Heart right ventricle (tissue), 16 donors: ENCODE results near the gene MYPN. TPM values are rescaled to one million over a fixed set of nuclear protein-coding genes. Genes with fewer than 3 reads are reported as not detected.
"Not testable (repeated sequence)": the region's sequence is repeated elsewhere in the genome, so short reads cannot be mapped to it uniquely, and the experiment has no call there.

Source experiments
- ATAC-seq, 8 donors: fragments of 200-7000 bp; cut with Tn5 transposase; one replicate each; pipeline ENCODE4 v1.9.1; 2020; ENCODE audit warnings: mild to moderate bottlenecking in 8 of 8, moderate library complexity in 8 of 8, moderate number of reproducible peaks in 1 of 8
- DNase-seq, 2 donors: peaks; one replicate each; pipeline ENCODE4 v3.0.0-alpha.2; 2020
- H3K27ac ChIP-seq, 10 donors: fragments of 200-600 bp; sonication (generic) in 2 of 10; one replicate each; pipeline versions ENCODE4 v1.5.0 to v1.8.0; 2020 to 2022; ENCODE audit warnings: mild to moderate bottlenecking in 3 of 10
- H3K27me3 ChIP-seq, 7 donors: fragments of 200-600 bp; one replicate each; pipeline ENCODE4 v1.8.0; 2021 to 2022; ENCODE audit warnings: mild to moderate bottlenecking in 2 of 7
- H3K36me3 ChIP-seq, 9 donors: fragments of 200-600 bp; sonication (generic) in 1 of 9; one replicate each; pipeline versions ENCODE4 v1.5.0 to v1.8.0; 2020 to 2022; ENCODE audit warnings: mild to moderate bottlenecking in 2 of 9
- H3K4me1 ChIP-seq, 9 donors: fragments of 200-600 bp; sonication (generic) in 1 of 9; one replicate each; pipeline versions ENCODE4 v1.5.0 to v1.8.0; 2020 to 2022; ENCODE audit warnings: mild to moderate bottlenecking in 4 of 9
- H3K4me3 ChIP-seq, 10 donors: fragments of 200-600 bp; sonication (generic) in 2 of 10; one replicate each; pipeline versions ENCODE4 v1.5.0 to v1.8.0; 2020 to 2022; ENCODE audit warnings: mild to moderate bottlenecking in 7 of 10, moderate library complexity in 2 of 10
- H3K9me3 ChIP-seq, 11 donors: fragments of 200-600 bp in 10 of 11; sonication (generic) in 2 of 11; one replicate each; pipeline versions ENCODE4 v1.5.0 to v1.8.0; 2013 to 2022; ENCODE audit warnings: mild to moderate bottlenecking in 2 of 11, control low read depth in 1 of 11, moderate library complexity in 1 of 11
- WGBS, 2 donors: extraction: QIAGEN DNeasy Blood & Tissue Kit; methylation state at CpG; one replicate each; pipeline ENCODE4 v1.1.7; 2013; ENCODE audit warnings: inconsistent platforms in 1 of 2; 5-methylcytosine and 5-hydroxymethylcytosine counted together
- intact Hi-C, 10 donors: fragments of 100-400 bp; cut with DNase I; formaldehyde crosslinking; loops; one replicate each; pipeline versions ENCODE4 v1.11.1 to v1.14.2; 2022
- polyA plus RNA-seq, 2 donors: library from polyadenylated mRNA; stranded (reverse); fragments of 200-250 nt; gene quantifications; one replicate each; pipeline ENCODE4 v1.2.3, GENCODE V29; 2013
- total RNA-seq, 10 donors: library from RNA; stranded (reverse); fragmentation: NEBNext Ultra II Directional in 3 of 10; extraction: Animal tissue kit (Norgen Biotek cat#: 25700) in 3 of 10; gene quantifications; one replicate each; pipeline versions ENCODE4 v1.2.1 to v1.2.4, GENCODE V29; 2021 to 2023
- TF ChIP-seq, protein P1 (sequence below), 9 donors: fragments of 200-600 bp; sonication (generic) in 2 of 9; IDR thresholded peaks; one replicate each; pipeline versions ENCODE4 v1.5.0 to v1.8.0; 2021 to 2022; ENCODE audit warnings: antibody characterized with exemption in 9 of 9, mild to moderate bottlenecking in 5 of 9, moderate library complexity in 1 of 9
- donor health status: Arrhythmogenic right ventricular cardiomyopathy.
- donor health status: ischemic (EF 13 %, LVEDD 7.1; RV severe dilation, severe dysfunction).
- donor health status: healthy with polysubstance abuse.
- donor health status: DM: no; HTN: yes; CAD: no.
- donor health status: DM: no; HTN: no; CAD: no.
- donor health status: ischemic (EF 25% LVEDD 6.9; RV normal size, moderate dysfunction).
- donor health status: ischemic (EF 25% LVEDD 5.7; RV mildly dilated, moderate dysfunction).
- donor health status: healthy.
- donor health status: DM: yes; HTN: yes; CAD: no.
- donor health status: Ischemic cardiomyopathy.
- donor health status: ischemic (EF 35%, LVEDD 5.7; RV mildly dilated, moderate dysfunction).
- donor health status: nonischemic (EF 11% LVEDD 7.7; RV severe dilation, severe dysfunction).
- donor health status: DM: yes; HTN: yes; CAD: no.
- donor health status: PGD.
- donor health status: ischemic (EF 29% LVEDD 5.4; RV normal size, mild dysfunction).
- donor health status: nonischemic (EF 23%, LVEDD 6.1; RV moderate dilation, normal function).

The MYPN gene
- total and polyA plus RNA-seq, 12 donors = 27.1 to 302 (median 156) TPM

DNA sequence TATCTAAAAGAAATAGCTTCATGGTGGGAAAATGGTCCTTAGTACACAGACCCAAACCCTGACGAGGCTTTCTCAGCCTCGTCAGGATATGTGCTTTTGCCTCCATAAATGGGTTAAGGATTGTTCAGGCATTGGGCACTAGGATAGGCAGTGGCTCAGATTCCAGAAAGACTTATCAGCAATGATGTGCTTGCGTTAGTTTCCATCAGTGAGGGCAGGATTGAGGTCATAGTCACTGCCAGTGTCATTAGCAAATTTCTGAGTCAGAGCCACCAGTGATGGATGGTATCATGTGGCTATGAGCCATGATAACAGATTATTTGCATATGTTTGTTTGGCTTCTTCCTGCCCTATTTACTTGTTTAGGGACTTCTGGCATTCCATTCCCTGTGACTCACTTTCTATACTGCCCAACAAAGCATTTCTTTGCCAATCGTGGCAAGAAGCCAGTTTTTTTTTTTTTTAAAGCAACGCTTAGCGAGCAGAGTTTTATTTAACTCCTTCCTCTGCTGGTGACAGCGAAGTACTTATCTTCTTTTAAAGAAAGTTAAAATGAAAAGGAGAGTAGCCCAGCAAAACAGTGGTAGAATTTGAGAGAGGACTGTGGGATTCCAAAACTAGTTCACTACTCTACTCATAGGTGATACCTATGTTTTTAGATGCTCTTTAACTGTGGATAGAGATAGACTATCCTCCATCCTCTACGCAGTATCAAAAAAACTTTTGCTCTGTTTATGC is 44.4 kb downstream of the MYPN start:
- Histone ChIP-seq H3K27me3 (no peaks in the 10 kb centered on the region), H3K4me3 (no peak overlapping the region), H3K4me1 (peaks cover 0 to 35% (median 18%) of the 10 kb centered on the region in 9 donors), H3K9me3 (no peaks in the 10 kb centered on the region), H3K27ac (peak overlapping the region; percentile 58 to 95 (median 82)), H3K36me3 (peaks cover 0 to 35% (median 0%) of the 10 kb centered on the region in 9 donors)
- peak; percentile 59 to 95 (median 88) for ATAC-seq
- intact Hi-C loops = loop anchor here in 4 of 10 donors (2.0 to 10.0 kb wide), 4 partner anchors 69 to 299 kb away; no protein-coding TSS in a partner anchor
- 8% methylated on average over 8 of the region's 8 CpGs for WGBS, 2 donors
- DNase-seq = peak in 1 of 2 donors; percentile 52
- TF ChIP-seq, protein P1, sequence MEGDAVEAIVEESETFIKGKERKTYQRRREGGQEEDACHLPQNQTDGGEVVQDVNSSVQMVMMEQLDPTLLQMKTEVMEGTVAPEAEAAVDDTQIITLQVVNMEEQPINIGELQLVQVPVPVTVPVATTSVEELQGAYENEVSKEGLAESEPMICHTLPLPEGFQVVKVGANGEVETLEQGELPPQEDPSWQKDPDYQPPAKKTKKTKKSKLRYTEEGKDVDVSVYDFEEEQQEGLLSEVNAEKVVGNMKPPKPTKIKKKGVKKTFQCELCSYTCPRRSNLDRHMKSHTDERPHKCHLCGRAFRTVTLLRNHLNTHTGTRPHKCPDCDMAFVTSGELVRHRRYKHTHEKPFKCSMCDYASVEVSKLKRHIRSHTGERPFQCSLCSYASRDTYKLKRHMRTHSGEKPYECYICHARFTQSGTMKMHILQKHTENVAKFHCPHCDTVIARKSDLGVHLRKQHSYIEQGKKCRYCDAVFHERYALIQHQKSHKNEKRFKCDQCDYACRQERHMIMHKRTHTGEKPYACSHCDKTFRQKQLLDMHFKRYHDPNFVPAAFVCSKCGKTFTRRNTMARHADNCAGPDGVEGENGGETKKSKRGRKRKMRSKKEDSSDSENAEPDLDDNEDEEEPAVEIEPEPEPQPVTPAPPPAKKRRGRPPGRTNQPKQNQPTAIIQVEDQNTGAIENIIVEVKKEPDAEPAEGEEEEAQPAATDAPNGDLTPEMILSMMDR (IDR thresholded peaks at IDR 0.05) = no peak

DNA sequence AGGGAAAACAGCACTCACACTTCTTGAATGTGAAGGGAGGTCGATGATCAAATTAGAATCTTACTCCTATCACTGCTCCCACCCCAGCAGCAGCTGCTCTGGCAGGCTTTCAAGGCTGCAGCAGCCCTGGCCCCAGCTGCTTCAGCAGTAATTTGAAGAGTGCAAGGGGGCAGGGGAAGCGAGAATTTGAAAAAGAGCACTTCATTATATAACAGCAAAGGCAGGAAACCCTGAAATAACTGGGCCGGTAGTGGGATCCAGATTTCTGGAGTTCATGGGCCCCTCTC is 44.9 kb downstream of the MYPN start:
- no peak overlapping the region for H3K4me3 ChIP-seq
- 0 to 3% methylated on average over 3 of the region's 3 CpGs for WGBS, 2 donors

DNA sequence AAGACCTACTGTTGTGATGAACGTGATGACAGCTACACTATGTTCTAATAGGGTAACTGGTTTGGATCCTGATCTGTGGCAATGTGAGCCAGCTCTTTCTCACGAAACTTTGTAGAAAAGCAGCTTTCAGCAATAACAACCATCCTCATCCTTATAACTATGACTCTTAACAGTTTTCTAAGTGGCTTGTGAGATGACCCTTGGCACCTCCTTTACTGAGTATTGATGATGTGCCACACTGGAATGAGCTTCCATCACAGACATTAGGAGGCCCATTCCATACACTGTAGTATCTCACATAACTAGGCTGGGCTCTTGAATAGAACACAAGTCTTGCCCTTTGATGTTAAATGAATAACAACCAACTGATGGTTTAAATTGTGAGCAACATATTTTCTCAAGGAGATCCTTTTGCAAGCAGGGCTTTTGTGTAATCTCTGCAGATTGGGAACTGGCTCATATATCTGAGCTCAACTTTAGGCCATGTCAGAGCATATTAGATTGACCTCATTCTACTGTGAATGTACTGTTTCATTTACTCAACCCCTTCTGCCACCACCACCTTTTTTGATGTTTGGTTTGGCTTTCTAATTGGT is 46.4 kb downstream of the MYPN start:
- ATAC-seq = no peak
- no peaks in the 10 kb centered on the region for H3K27me3 ChIP-seq
- no peak overlapping the region for H3K4me3 ChIP-seq
- no peaks in the 10 kb centered on the region for H3K9me3 ChIP-seq
- peak overlapping the region in 9 of 10 donors; percentile 1 to 95 (median 83) for H3K27ac ChIP-seq
- TF ChIP-seq, protein P1 (IDR thresholded peaks at IDR 0.05) = no peak
- peaks cover 0 to 16% (median 0%) of the 10 kb centered on the region in 9 donors for H3K36me3 ChIP-seq
- WGBS, 2 donors = 32 to 33% methylated on average over 2 of the region's 2 CpGs
- no peak for DNase-seq
- intact Hi-C loops = loop anchor here in 9 of 10 donors (1.0 to 10.0 kb wide), 10 partner anchors 68 to 301 kb away; no protein-coding TSS in a partner anchor
- H3K4me1 ChIP-seq = peaks cover 0 to 54% (median 19%) of the 10 kb centered on the region in 9 donors

More for the DNA sequence above, 44.9 kb downstream of the MYPN start:
- ATAC-seq = peak; percentile 23 to 80 (median 60)
- Histone ChIP-seq H3K27ac (peak overlapping the region; percentile 36 to 95 (median 81)), H3K27me3 (no peaks in the 10 kb centered on the region), H3K36me3 (peaks cover 0 to 30% (median 0%) of the 10 kb centered on the region in 9 donors), H3K9me3 (no peaks in the 10 kb centered on the region), H3K4me1 (peaks cover 0 to 40% (median 18%) of the 10 kb centered on the region in 9 donors)
- TF ChIP-seq, protein P1 (IDR thresholded peaks at IDR 0.05) = no peak
- intact Hi-C loops = loop anchor here in 4 of 10 donors (5.0 to 10.0 kb wide), 3 partner anchors 69 to 299 kb away; no protein-coding TSS in a partner anchor
- DNase-seq = peak; percentile 47 to 49

DNA sequence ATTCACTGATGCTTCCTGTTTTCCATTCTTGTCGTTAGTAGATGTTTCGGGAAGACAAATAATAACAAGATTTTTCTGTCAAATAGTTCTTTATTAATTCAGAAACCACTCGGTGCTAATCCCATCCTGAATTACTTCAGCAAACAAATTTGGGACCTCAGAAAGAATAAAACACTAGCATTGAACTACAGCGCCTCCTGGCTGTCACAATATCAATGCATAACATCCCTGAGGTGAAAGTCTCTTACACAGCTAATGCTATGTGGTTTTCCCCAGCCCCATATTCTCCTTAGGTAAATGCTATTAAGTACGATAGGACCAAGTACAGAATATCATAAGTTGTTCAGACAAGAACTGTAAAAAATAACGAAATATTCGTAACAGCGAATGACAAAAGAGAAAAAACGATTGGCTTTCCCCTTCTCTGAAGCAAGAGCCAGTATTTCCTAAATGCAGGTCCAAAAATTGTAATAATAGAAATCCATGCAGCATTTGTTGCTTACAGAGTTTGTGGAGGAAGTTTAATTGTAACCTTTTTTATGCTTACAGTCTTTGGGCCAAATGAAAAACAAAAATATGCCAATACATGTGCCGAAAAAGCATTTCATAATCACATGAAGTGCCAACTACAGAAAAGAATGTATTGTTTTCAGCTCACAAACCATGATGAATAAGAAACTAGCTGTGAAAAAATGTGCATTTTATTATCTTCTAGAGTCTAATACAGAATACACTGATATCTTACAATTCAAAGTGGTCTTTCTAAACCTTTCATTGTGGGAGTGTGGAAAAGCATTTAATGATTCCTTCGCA is 47.3 kb downstream of the MYPN start:
- H3K36me3 ChIP-seq = peaks cover 0 to 7% (median 0%) of the 10 kb centered on the region in 9 donors
- H3K27me3 ChIP-seq = no peaks in the 10 kb centered on the region
- no peak overlapping the region for H3K4me3 ChIP-seq
- H3K9me3 ChIP-seq = no peaks in the 10 kb centered on the region
- TF ChIP-seq, protein P1 (IDR thresholded peaks at IDR 0.05) = peak; percentile 57 to 92 (median 87)
- intact Hi-C loops = loop anchor here in 9 of 10 donors (1.0 to 10.0 kb wide), 10 partner anchors 69 to 302 kb away; no protein-coding TSS in a partner anchor
- H3K4me1 ChIP-seq = peaks cover 0 to 54% (median 19%) of the 10 kb centered on the region in 9 donors
- DNase-seq = peak in 1 of 2 donors; percentile 71
- 40% methylated on average over 11 of the region's 11 CpGs for WGBS, 2 donors
- peak in 6 of 8 donors; percentile 9 to 37 (median 28) for ATAC-seq
- H3K27ac ChIP-seq = peak overlapping the region in 8 of 10 donors; percentile 16 to 95 (median 85)

DNA sequence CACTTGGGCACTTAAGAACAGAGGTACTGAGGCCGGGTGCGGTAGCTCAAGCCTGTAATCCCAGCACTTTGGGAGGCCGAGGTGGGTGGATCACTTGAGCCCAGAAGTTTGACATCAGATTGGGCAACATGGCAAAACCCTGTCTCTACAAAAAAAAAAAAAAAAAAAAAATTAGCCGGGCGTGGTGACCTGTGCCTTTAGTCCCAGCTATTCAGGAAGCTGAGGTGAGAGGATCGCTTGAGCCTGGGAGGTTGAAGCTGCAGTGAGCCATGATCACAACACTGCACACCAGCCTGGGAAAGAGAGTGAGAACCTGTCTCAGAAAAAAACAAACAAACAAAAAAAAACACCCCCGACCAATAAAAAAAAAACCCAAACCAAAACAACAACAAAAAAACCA is 48.2 kb downstream of the MYPN start:
- ATAC-seq, H3K9me3 ChIP-seq, H3K27me3 ChIP-seq, DNase-seq, H3K4me3 ChIP-seq: not testable (repeated sequence)
- H3K27ac ChIP-seq = peak overlapping the region in 3 of 10 donors; percentile 70 to 87 (median 83)
- H3K4me1 ChIP-seq = peaks cover 0 to 54% (median 19%) of the 10 kb centered on the region in 9 donors
- WGBS, 2 donors = 82 to 90% methylated on average over 7 of the region's 7 CpGs
- intact Hi-C loops = loop anchor here in 8 of 10 donors (2.0 to 10.0 kb wide), 8 partner anchors 70 to 303 kb away; no protein-coding TSS in a partner anchor
- peaks cover 0 to 13% (median 0%) of the 10 kb centered on the region in 9 donors for H3K36me3 ChIP-seq
